Uterus (tissue), 2 donors: ENCODE measurements around the gene GSC2.

Experiments
- CTCF ChIP-seq, 4 experiments: fragments of 200-600 bp in 2 of 4; fragments of 450-650 bp in 2 of 4; sonication (generic) in 2 of 4; IDR thresholded peaks; one replicate each; pipeline ENCODE4 v1.5.1; 2016 to 2019; ENCODE audit warnings: antibody characterized with exemption in 4 of 4, mild to moderate bottlenecking in 2 of 4, moderate library complexity in 1 of 4
- POLR2A ChIP-seq, 2 donors: fragments of 450-650 bp; IDR thresholded peaks; one replicate each; pipeline ENCODE4 v1.6.1; 2016; ENCODE audit warnings: antibody characterized with exemption in 2 of 2, mild to moderate bottlenecking in 1 of 2, moderate library complexity in 1 of 2

DNA sequence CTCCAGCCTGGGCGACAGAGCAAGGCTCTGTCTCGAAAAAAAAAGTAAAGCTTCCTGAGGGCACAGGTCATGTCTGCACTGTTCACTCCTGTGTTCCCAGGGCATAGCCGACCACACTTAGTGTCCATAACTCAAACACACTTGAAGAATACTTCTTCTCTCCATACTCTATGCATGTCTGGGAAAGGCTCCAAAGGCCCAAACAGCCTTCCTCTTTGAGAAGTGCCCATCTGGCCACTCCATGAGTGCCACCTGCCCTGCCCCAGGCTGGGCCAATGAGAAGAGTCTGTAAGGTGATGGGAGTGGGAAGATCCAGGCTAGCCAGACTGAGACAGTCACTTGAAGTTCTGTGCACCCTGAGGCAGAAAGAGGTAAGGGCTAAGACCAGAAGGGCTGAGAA lies 52.6 kb downstream of the GSC2 start:
- TF ChIP-seq CTCF (IDR thresholded peaks at IDR 0.05) (no peak), POLR2A (IDR thresholded peaks at IDR 0.05) (no peak)
